WERI-Rb-1 (cell line): ENCODE measurements around the gene AGR2.

Experiments
- DNase-seq: peaks from one replicate; pipeline ENCODE4 v3.0.0-alpha.2; 2020
- H3K27ac ChIP-seq: fragments of 250-450 bp; sonication (Bioruptor Pico); 2 replicates; pipeline ENCODE4 v1.5.1; 2020; ENCODE audit warnings: mild to moderate bottlenecking, moderate library complexity
- H3K27me3 ChIP-seq: fragments of 250-450 bp; sonication (Bioruptor Pico); 2 replicates; pipeline ENCODE4 v1.5.1; 2021; ENCODE audit warnings: mild to moderate bottlenecking, low read depth, moderate library complexity; ENCODE audit not compliant: insufficient read depth, severe bottlenecking
- H3K36me3 ChIP-seq: fragments of 250-450 bp; sonication (Bioruptor Pico); 2 replicates; pipeline ENCODE4 v1.5.1; 2020; ENCODE audit warnings: mild to moderate bottlenecking, moderate library complexity
- H3K4me3 ChIP-seq: 2 replicates; pipeline ENCODE4 v1.5.1; 2011; ENCODE audit warnings: low read depth, mild to moderate bottlenecking, control low read depth, low read length
- H3K9me3 ChIP-seq: fragments of 250-450 bp; sonication (Bioruptor Pico); 2 replicates; pipeline ENCODE4 v1.5.1; 2021; ENCODE audit warnings: mild to moderate bottlenecking, moderate library complexity; ENCODE audit not compliant: severe bottlenecking
- TF ChIP-seq, protein P1 (sequence below): IDR thresholded peaks from 2 replicates; pipeline ENCODE4 v1.5.1; 2011; ENCODE audit warnings: low read depth, mild to moderate bottlenecking, control low read depth, inconsistent platforms, low read length

AGR2 gene

DNA sequence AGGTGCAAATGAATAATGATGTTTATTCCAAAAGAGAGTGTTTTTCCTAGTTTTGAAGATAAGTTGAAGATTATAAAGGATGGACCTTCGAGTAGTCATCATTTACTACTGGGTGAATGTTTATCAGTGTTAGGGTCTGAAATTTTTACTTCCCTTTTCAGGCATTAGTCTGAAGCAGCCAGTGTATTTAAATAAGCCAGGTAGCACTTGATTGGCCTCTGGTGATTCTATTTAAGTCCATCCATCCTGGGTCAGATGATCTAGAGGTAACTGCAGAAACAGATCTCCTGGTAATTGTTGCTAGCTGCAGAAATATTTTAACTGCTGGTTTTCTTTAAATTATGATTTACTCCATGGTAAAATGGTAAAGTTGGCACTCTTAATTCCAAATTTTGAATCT is 34.1 kb upstream of the AGR2 start:
- Histone ChIP-seq H3K9me3 (no peaks in the 10 kb centered on the region), H3K4me3 (no peak overlapping the region), H3K27me3 (no peaks in the 10 kb centered on the region), H3K36me3 (no peaks in the 10 kb centered on the region), H3K27ac (no peak overlapping the region)
- no peak for DNase-seq
- TF ChIP-seq, protein P1, sequence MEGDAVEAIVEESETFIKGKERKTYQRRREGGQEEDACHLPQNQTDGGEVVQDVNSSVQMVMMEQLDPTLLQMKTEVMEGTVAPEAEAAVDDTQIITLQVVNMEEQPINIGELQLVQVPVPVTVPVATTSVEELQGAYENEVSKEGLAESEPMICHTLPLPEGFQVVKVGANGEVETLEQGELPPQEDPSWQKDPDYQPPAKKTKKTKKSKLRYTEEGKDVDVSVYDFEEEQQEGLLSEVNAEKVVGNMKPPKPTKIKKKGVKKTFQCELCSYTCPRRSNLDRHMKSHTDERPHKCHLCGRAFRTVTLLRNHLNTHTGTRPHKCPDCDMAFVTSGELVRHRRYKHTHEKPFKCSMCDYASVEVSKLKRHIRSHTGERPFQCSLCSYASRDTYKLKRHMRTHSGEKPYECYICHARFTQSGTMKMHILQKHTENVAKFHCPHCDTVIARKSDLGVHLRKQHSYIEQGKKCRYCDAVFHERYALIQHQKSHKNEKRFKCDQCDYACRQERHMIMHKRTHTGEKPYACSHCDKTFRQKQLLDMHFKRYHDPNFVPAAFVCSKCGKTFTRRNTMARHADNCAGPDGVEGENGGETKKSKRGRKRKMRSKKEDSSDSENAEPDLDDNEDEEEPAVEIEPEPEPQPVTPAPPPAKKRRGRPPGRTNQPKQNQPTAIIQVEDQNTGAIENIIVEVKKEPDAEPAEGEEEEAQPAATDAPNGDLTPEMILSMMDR: no peak

GRCh38 chr7:16838386-16838785 is 33.6 kb upstream of the AGR2 start:
- no peaks in the 10 kb centered on the region for H3K36me3 ChIP-seq
- no peaks in the 10 kb centered on the region for H3K27me3 ChIP-seq
- H3K9me3 ChIP-seq: no peaks in the 10 kb centered on the region
- no peak for DNase-seq
- TF ChIP-seq, protein P1: no peak
- H3K4me3 ChIP-seq: no peak overlapping the region
- H3K27ac ChIP-seq: no peak overlapping the region

GRCh38 chr7:16836481-16836880 is 31.7 kb upstream of the AGR2 start:
- DNase-seq: no peak
- no peaks in the 10 kb centered on the region for H3K36me3 ChIP-seq
- TF ChIP-seq, protein P1: no peak
- H3K27ac ChIP-seq: no peak overlapping the region
- no peaks in the 10 kb centered on the region for H3K27me3 ChIP-seq
- no peak overlapping the region for H3K4me3 ChIP-seq
- H3K9me3 ChIP-seq: no peaks in the 10 kb centered on the region

DNA sequence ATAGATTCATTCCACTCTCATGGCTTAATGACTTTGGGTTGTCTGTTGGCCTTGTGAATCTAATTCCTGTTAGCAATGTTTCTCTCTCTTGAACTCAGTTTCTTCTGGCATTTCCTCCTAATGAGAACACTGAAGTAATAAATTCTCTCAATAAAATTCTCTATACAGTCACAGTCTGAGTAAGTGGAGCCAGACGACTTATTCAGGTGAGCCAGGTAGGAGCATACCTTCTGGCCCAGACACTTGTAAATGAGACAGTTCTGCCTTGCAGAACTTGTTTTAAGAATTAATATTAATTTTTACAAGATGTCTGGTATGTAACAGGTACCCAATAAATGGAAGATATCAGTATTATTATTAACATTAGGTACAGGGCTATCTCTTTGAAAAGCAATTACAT is 28.6 kb upstream of the AGR2 start:
- Histone ChIP-seq H3K9me3 (no peaks in the 10 kb centered on the region), H3K4me3 (no peak overlapping the region), H3K27me3 (no peaks in the 10 kb centered on the region), H3K27ac (no peak overlapping the region), H3K36me3 (no peaks in the 10 kb centered on the region)
- no peak for DNase-seq
- TF ChIP-seq, protein P1: no peak

GRCh38 chr7:16826060-16826459 is 21.3 kb upstream of the AGR2 start:
- H3K4me3 ChIP-seq: no peak overlapping the region
- TF ChIP-seq, protein P1: no peak
- H3K36me3 ChIP-seq: no peaks in the 10 kb centered on the region
- H3K27me3 ChIP-seq: no peaks in the 10 kb centered on the region
- DNase-seq: no peak
- H3K27ac ChIP-seq: no peak overlapping the region
- no peaks in the 10 kb centered on the region for H3K9me3 ChIP-seq

DNA sequence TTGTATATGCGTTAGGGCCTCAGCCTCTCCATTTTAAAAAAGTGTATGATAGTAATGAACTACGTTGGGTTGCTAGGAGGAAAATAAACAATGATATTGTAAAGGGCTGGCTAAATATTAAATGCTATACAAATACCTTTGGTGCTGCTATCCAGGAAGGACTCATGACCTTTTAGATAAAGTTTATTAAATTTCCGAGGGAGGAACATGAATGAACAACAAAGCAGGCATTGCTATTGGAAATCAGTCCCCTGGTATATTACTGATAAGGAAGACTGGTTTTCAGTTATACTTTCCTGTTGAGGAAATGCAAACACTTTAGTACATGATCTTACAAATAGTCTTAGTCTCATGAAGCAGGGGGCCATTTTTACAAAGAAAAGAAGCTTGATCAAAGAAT is 17.2 kb upstream of the AGR2 start:
- Histone ChIP-seq H3K27me3 (no peaks in the 10 kb centered on the region), H3K9me3 (no peaks in the 10 kb centered on the region), H3K36me3 (no peaks in the 10 kb centered on the region), H3K27ac (no peak overlapping the region), H3K4me3 (no peak overlapping the region)
- TF ChIP-seq, protein P1: no peak
- DNase-seq: no peak
